GM12872 (cell line): Measurements from ENCODE around the gene MARCHF3.

ENCODE experiments used
- CTCF ChIP-seq: IDR thresholded peaks from 3 replicates; pipeline ENCODE4 v1.5.1; 2011; ENCODE audit warnings: low read depth, mild to moderate bottlenecking, low read length, moderate library complexity; ENCODE audit not compliant: insufficient read depth

Gene MARCHF3

GRCh38 chr5:126917918-126918614, 112.3 kb downstream of the MARCHF3 start:
- no peak for TF ChIP-seq CTCF

GRCh38 chr5:126915496-126915895, 114.9 kb downstream of the MARCHF3 start:
- no peak for TF ChIP-seq CTCF

GRCh38 chr5:126914801-126915436, 115.4 kb downstream of the MARCHF3 start:
- TF ChIP-seq CTCF, result no peak

GRCh38 chr5:126912616-126913200, 117.7 kb downstream of the MARCHF3 start:
- TF ChIP-seq CTCF, result no peak

GRCh38 chr5:126911986-126912385, 118.4 kb downstream of the MARCHF3 start:
- no peak for TF ChIP-seq CTCF

GRCh38 chr5:126909856-126910255, 120.5 kb downstream of the MARCHF3 start:
- TF ChIP-seq CTCF, result no peak

GRCh38 chr5:126900796-126901195, 129.6 kb downstream of the MARCHF3 start:
- TF ChIP-seq CTCF, result no peak
